ENCODE data around the gene EYA2. TPM values are rescaled to one million over a fixed set of nuclear protein-coding genes. Genes with fewer than 3 reads are reported as not detected.

EYA2 gene
- total and polyA plus RNA-seq, 2 of the 4 experiments (the other 2 are of a cell fraction), result 2.3 to 5.4 TPM

DNA sequence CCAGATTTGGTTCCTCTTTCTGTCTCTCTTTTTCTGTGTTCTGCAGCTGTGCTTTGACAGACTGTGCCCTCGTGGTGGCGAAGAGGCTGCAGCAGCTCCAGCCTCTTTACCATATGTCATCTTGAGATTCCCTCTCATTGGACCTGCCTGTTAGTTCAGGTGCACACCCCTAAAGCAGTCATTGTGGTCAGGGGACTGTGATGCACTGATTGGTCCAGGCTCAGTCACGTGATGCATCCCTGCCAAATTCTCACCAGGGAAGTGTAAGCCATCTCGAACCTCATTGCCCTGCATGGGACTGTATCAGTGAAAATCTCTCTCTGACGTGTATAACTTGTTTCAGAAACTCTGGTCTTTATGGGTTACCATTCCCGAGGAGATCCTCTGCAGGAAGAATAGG is 160.3 kb downstream of the EYA2 start:
- H3K4ac ChIP-seq (ENCODE audit: low read depth, low read length), result no peak overlapping the region
- ChIA-PET POLR2A (ENCODE audit: unreplicated experiment) (no interaction called here), CTCF (no interaction called here)
- WGBS, 2 experiments (ENCODE audit: extremely low coverage in 2 of 2, insufficient read length in 1 of 2), result 100% methylated on average over 1 of the region's 6 CpGs; no CpG with 5 or more reads in 1 of the 2 experiments
- H3K4me3 ChIP-seq (ENCODE audit: insufficient read depth, low read depth, low read length), result no peak overlapping the region
- no peak overlapping the region for H3K9ac ChIP-seq (ENCODE audit: low read depth, low read length)
- no peak overlapping the region for H3K14ac ChIP-seq (replicated peaks; ENCODE audit: low read depth, low read length)
- no peak overlapping the region for H2BK120ac ChIP-seq (ENCODE audit: low read depth, low read length)
- no peak overlapping the region for H4K8ac ChIP-seq (ENCODE audit: low read depth in 2 of 2, low read length in 2 of 2)
- no peak overlapping the region for H4K5ac ChIP-seq (ENCODE audit: low read depth, low read length)
- no peaks in the 10 kb centered on the region for H3K36me3 ChIP-seq (ENCODE audit: control insufficient read depth, insufficient read depth, low read length)
- H3K9me3 ChIP-seq (ENCODE audit: control insufficient read depth, insufficient read depth, low read length), result no peaks in the 10 kb centered on the region
- no peak overlapping the region for H2BK15ac ChIP-seq (ENCODE audit: low read depth, low read length)
- no peak overlapping the region for H2BK20ac ChIP-seq (ENCODE audit: low read depth, low read length)
- no peak overlapping the region for H3K23ac ChIP-seq (ENCODE audit: low read depth, low read length)
- in situ Hi-C loops (cut with MboI; ENCODE audit: low sequenced_read_pairs) (no loop called here), dilution Hi-C loops (cut with HindIII; ENCODE audit: low sequenced_read_pairs, unreplicated experiment) (no loop called here), intact Hi-C loops (cut with micrococcal nuclease) (no loop called here)
- no peaks in the 10 kb centered on the region for H3K27me3 ChIP-seq (ENCODE audit: control insufficient read depth, insufficient read depth, low read length)
- DNase-seq, result no peak
- H2BK5ac ChIP-seq (ENCODE audit: low read depth, low read length, poor library complexity, severe bottlenecking), result no peak overlapping the region
- H4K20me1 ChIP-seq (ENCODE audit: insufficient read depth, low read length), result no peaks in the 10 kb centered on the region
- H4K91ac ChIP-seq (ENCODE audit: insufficient read depth, low read depth, low read length), result no peak overlapping the region
- peaks cover 2% of the 10 kb centered on the region; the same call in 1 of the 2 replicates for H3K4me1 ChIP-seq (ENCODE audit: control insufficient read depth, insufficient read depth, low read length)
- H3K9me1 ChIP-seq (ENCODE audit: insufficient read depth, low read length), result no peaks in the 10 kb centered on the region
- TF ChIP-seq USF2 (IDR thresholded peaks at IDR 0.05; ENCODE audit: low read depth, low read length) (0 out of 2 replicates have a peak, but pooled peaks have one; percentile 35), RFX5 (IDR thresholded peaks at IDR 0.05; ENCODE audit: low read depth, low read length) (no peak)
- no peak for ATAC-seq (ENCODE audit: low read depth)
- no TSS peak for BruUV-seq (replicated peaks)
- no peak overlapping the region for H3K56ac ChIP-seq (ENCODE audit: extremely low read depth, insufficient read depth, low read length)
- H3K27ac ChIP-seq (ENCODE audit: insufficient read depth, low read length), result no peak overlapping the region
- no peaks in the 10 kb centered on the region for H3K79me1 ChIP-seq (ENCODE audit: low read depth in 1 of 2, low read length in 2 of 2)
- H2AFZ ChIP-seq (replicated peaks; ENCODE audit: low read length, poor library complexity), result no peak overlapping the region
- H3K4me2 ChIP-seq (ENCODE audit: low read depth, low read length), result no peak overlapping the region
- no peak overlapping the region for H3K18ac ChIP-seq (ENCODE audit: low read depth, low read length)
- no peak overlapping the region for H2AK5ac ChIP-seq (ENCODE audit: low read depth, low read length)
- H2AK9ac ChIP-seq (replicated peaks; ENCODE audit: low read depth, low read length, poor library complexity), result no peak overlapping the region

All from IMR-90 (cell line).